CD4-positive, alpha-beta T cell (primary cell): Measurements from ENCODE around the gene MPP4. TPM values are rescaled to one million over a fixed set of nuclear protein-coding genes. Genes with fewer than 3 reads are reported as not detected.
"Not testable (repeated sequence)": the region's sequence is repeated elsewhere in the genome, so short reads cannot be mapped to it uniquely, and the experiment has no call there.

Experiments used
- ATAC-seq: fragments of 200-7000 bp; cut with Tn5 transposase; one replicate; pipeline ENCODE4 v1.10.0; 2022; ENCODE audit warnings: mild to moderate bottlenecking; ENCODE audit not compliant: poor library complexity
- CTCF ChIA-PET: fragments of 350-600 bp; sonication (Branson Sonifier 250); formaldehyde crosslinking; loops from one replicate; lab custom pipeline; 2021; ENCODE audit warnings: antibody characterized with exemption, inconsistent platforms; lab: Charles Lee
- POLR2A ChIA-PET: fragments of 350-600 bp; sonication (Branson Sonifier 250); formaldehyde crosslinking; loops from one replicate; lab custom pipeline; 2021; ENCODE audit warnings: antibody characterized with exemption, inconsistent platforms; lab: Charles Lee
- DNase-seq, 14 experiments: peaks; one replicate each; pipeline ENCODE4 v3.0.0-alpha.2; 2013 to 2020; ENCODE audit warnings: mixed read lengths in 2 of 14
- H3K27ac ChIP-seq, 2 donors: one replicate each; pipeline versions ENCODE4 v1.5.1 to v1.7.0; 2013; ENCODE audit warnings: low read length in 2 of 2, low read depth in 1 of 2, mild to moderate bottlenecking in 1 of 2
- H3K27me3 ChIP-seq, 2 experiments: 1 replicate in 1 of 2; 2 replicates in 1 of 2; pipeline versions ENCODE4 v1.6.1 to v1.7.0; 2013; ENCODE audit warnings: low read length in 2 of 2, control low read depth in 1 of 2, mild to moderate bottlenecking in 1 of 2, moderate library complexity in 1 of 2; ENCODE audit not compliant: insufficient read depth in 2 of 2, control insufficient read depth in 1 of 2
- H3K36me3 ChIP-seq: one replicate; pipeline ENCODE4 v1.6.1; 2013; ENCODE audit warnings: low read length, control low read depth; ENCODE audit not compliant: insufficient read depth
- H3K4me1 ChIP-seq: one replicate; pipeline ENCODE4 v1.6.1; 2013; ENCODE audit warnings: low read length, control low read depth; ENCODE audit not compliant: insufficient read depth
- H3K4me3 ChIP-seq: one replicate; pipeline ENCODE4 v1.5.1; 2013; ENCODE audit warnings: mild to moderate bottlenecking, low read length, moderate library complexity
- H3K9me3 ChIP-seq, 2 experiments: 1 replicate in 1 of 2; 2 replicates in 1 of 2; pipeline versions ENCODE4 v1.6.1 to v1.7.0; 2013; ENCODE audit warnings: low read length in 2 of 2, mild to moderate bottlenecking in 2 of 2, control low read depth in 1 of 2, moderate library complexity in 1 of 2; ENCODE audit not compliant: control insufficient read depth in 1 of 2, insufficient read depth in 1 of 2
- H3K27ac Mint-ChIP-seq: one replicate; pipeline ENCODE4 v1.8.0; 2020; ENCODE audit warnings: mixed read lengths
- H3K27me3 Mint-ChIP-seq: one replicate; pipeline ENCODE4 v1.8.0; 2021; ENCODE audit warnings: mixed read lengths
- H3K36me3 Mint-ChIP-seq: one replicate; pipeline ENCODE4 v1.8.0; 2021; ENCODE audit warnings: low read depth, mixed read lengths
- H3K4me1 Mint-ChIP-seq: one replicate; pipeline ENCODE4 v1.8.0; 2021; ENCODE audit warnings: low read depth, mixed read lengths
- H3K4me3 Mint-ChIP-seq: one replicate; pipeline ENCODE4 v1.8.0; 2020; ENCODE audit warnings: mild to moderate bottlenecking, mixed read lengths
- H3K9me3 Mint-ChIP-seq: one replicate; pipeline ENCODE4 v1.8.0; 2020; ENCODE audit warnings: mixed read lengths
- CTCF ChIP-seq: fragments of 200-600 bp; IDR thresholded peaks from one replicate; pipeline ENCODE4 v1.8.0; 2022; ENCODE audit warnings: antibody characterized with exemption, mild to moderate bottlenecking
- intact Hi-C, 2 experiments: fragments of 100-400 bp; cut with DNase I in 1 of 2; cut with micrococcal nuclease in 1 of 2; formaldehyde crosslinking; loops; one replicate each; pipeline versions ENCODE4 v1.15.1 to v1.9.0; 2023 to 2025; cut with DNase I, micrococcal nuclease
- total RNA-seq, 174 experiments: library from RNA in 2 of 174; stranded (reverse) in 2 of 174; gene quantifications; one replicate each; pipeline ENCODE4 v1.2.3 and lab custom pipeline; 2021 to 2026

Gene MPP4
- total RNA-seq, 2 experiments from 2014 or later = not detected

- Histone ChIP-seq H3K4me3 (no peak overlapping the region), H3K27me3 (no peaks in the 10 kb centered on the region), H3K36me3 (no peaks in the 10 kb centered on the region), H3K27ac (no peak overlapping the region), H3K9me3 (no peaks in the 10 kb centered on the region), H3K4me1 (no peaks in the 10 kb centered on the region)
- Mint-ChIP-seq H3K9me3 (no peaks in the 10 kb centered on the region), H3K4me1 (no peaks in the 10 kb centered on the region), H3K27me3 (no peaks in the 10 kb centered on the region), H3K36me3 (no peaks in the 10 kb centered on the region), H3K4me3 (no peak overlapping the region), H3K27ac (no peak overlapping the region)
- intact Hi-C loops = no loop called here
- ATAC-seq (no peak), DNase-seq (no peak)
- POLR2A ChIA-PET = no interaction called here
- no peak for TF ChIP-seq CTCF
- CTCF ChIA-PET = no interaction called here
Measured at GRCh38 chr2:201674794-201675193, 23.6 kb downstream of the MPP4 start.

- no peak for TF ChIP-seq CTCF
- CTCF ChIA-PET = no interaction called here
- Histone ChIP-seq H3K27ac (no peak overlapping the region), H3K4me1 (no peaks in the 10 kb centered on the region), H3K4me3 (no peak overlapping the region), H3K9me3 (no peaks in the 10 kb centered on the region), H3K27me3 (no peaks in the 10 kb centered on the region), H3K36me3 (no peaks in the 10 kb centered on the region)
- Mint-ChIP-seq H3K36me3 (no peaks in the 10 kb centered on the region), H3K27ac (no peak overlapping the region), H3K9me3 (no peaks in the 10 kb centered on the region), H3K27me3 (no peaks in the 10 kb centered on the region), H3K4me1 (no peaks in the 10 kb centered on the region), H3K4me3 (no peak overlapping the region)
- DNase-seq (no peak), ATAC-seq (no peak)
- POLR2A ChIA-PET = no interaction called here
- intact Hi-C loops = no loop called here
Measured at GRCh38 chr2:201674298-201674697, 24.1 kb downstream of the MPP4 start.

GRCh38 chr2:201673546-201673945, 24.9 kb downstream of the MPP4 start:
- ATAC-seq = no peak
- TF ChIP-seq CTCF = no peak
- Mint-ChIP-seq H3K4me3 (no peak overlapping the region), H3K27me3 (no peaks in the 10 kb centered on the region), H3K9me3 (no peaks in the 10 kb centered on the region), H3K27ac (no peak overlapping the region), H3K4me1 (no peaks in the 10 kb centered on the region), H3K36me3 (no peaks in the 10 kb centered on the region)
- Histone ChIP-seq H3K4me3 (no peak overlapping the region), H3K27ac (no peak overlapping the region), H3K4me1 (no peaks in the 10 kb centered on the region), H3K27me3 (no peaks in the 10 kb centered on the region), H3K36me3 (no peaks in the 10 kb centered on the region), H3K9me3 (no peaks in the 10 kb centered on the region)
- ChIA-PET CTCF (no interaction called here), POLR2A (interaction anchor here (0.6 kb wide), 1 partner anchor 1233 kb away, joined by 3 read pairs; no protein-coding TSS in a partner anchor)
- DNase-seq = no peak
- intact Hi-C loops = no loop called here

GRCh38 chr2:201671205-201671604, 27.2 kb downstream of the MPP4 start:
- H3K27me3 ChIP-seq, intact Hi-C loops, H3K9me3 ChIP-seq, H3K4me3 ChIP-seq, H3K36me3 ChIP-seq, H3K4me3 Mint-ChIP-seq, DNase-seq, H3K9me3 Mint-ChIP-seq, H3K27ac ChIP-seq, H3K27me3 Mint-ChIP-seq, H3K4me1 Mint-ChIP-seq, H3K27ac Mint-ChIP-seq, CTCF ChIA-PET, H3K4me1 ChIP-seq, POLR2A ChIA-PET, H3K36me3 Mint-ChIP-seq, ATAC-seq: not testable (repeated sequence)
